GM12874 (cell line): ENCODE data around the gene TBC1D17.

Experiments used
- TF ChIP-seq, protein P1 (sequence below): IDR thresholded peaks from 2 replicates; pipeline ENCODE4 v1.5.1; 2011; ENCODE audit warnings: low read depth, mild to moderate bottlenecking, control low read depth, low read length, moderate library complexity; ENCODE audit not compliant: insufficient read depth

The TBC1D17 gene

DNA sequence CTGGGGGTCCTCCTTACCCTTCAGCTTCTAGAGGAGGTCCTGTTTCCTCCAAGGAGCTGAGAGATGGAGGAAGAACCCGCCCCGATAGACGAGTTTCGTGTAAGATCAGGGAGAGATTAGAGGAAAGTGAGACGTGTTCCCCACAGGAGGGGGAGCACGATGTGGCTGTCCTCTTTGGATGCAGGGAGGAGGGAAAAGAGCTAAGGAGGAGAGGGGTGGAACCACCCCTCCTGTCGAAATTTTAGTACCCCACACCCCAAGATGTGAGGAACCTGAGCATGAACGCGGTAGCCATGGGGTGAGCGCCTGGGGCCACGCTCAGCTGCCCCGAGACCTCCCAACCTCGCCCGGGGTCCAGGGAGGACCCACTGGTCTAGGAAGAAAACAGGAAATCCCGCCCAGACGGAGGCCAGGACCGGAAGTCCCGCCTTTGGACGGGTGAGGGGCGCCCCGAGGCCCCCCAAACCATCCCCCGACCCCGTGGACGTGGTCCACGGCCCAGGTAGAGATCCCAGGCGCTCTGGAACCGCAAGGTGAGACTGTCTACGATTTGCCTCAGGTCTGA lies 1.6 kb upstream of the TBC1D17 start:
- TF ChIP-seq, protein P1, sequence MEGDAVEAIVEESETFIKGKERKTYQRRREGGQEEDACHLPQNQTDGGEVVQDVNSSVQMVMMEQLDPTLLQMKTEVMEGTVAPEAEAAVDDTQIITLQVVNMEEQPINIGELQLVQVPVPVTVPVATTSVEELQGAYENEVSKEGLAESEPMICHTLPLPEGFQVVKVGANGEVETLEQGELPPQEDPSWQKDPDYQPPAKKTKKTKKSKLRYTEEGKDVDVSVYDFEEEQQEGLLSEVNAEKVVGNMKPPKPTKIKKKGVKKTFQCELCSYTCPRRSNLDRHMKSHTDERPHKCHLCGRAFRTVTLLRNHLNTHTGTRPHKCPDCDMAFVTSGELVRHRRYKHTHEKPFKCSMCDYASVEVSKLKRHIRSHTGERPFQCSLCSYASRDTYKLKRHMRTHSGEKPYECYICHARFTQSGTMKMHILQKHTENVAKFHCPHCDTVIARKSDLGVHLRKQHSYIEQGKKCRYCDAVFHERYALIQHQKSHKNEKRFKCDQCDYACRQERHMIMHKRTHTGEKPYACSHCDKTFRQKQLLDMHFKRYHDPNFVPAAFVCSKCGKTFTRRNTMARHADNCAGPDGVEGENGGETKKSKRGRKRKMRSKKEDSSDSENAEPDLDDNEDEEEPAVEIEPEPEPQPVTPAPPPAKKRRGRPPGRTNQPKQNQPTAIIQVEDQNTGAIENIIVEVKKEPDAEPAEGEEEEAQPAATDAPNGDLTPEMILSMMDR, result no peak

DNA sequence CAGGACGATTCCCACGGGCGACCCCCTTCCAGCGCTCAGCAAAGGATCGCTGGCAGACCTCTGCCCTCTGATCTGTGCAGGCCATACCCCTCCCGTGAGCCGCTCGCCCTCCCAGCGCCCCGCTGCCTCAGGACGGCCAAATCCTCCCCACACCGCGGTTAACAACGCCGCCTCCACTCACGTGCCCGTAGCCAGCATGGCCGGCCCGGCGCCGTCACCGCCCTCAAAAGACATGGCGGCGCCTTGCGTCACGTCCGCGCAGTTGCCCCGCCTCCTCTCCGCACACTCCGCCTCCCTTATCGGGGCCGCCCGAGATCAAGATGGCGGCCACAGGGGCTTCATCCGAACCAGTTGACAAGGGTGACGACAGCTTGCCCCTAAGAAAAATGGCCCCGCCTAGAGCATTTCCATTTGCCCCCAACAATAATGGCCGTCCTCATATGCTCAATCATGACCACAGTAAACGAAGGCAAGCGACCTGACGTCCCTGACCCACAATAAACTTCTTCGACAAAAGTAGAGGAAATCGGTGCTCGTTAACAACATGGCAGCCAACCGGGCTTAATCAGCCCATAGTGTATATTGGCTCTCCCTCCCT lies 981 bp upstream of the TBC1D17 start:
- TF ChIP-seq, protein P1, result no peak

DNA sequence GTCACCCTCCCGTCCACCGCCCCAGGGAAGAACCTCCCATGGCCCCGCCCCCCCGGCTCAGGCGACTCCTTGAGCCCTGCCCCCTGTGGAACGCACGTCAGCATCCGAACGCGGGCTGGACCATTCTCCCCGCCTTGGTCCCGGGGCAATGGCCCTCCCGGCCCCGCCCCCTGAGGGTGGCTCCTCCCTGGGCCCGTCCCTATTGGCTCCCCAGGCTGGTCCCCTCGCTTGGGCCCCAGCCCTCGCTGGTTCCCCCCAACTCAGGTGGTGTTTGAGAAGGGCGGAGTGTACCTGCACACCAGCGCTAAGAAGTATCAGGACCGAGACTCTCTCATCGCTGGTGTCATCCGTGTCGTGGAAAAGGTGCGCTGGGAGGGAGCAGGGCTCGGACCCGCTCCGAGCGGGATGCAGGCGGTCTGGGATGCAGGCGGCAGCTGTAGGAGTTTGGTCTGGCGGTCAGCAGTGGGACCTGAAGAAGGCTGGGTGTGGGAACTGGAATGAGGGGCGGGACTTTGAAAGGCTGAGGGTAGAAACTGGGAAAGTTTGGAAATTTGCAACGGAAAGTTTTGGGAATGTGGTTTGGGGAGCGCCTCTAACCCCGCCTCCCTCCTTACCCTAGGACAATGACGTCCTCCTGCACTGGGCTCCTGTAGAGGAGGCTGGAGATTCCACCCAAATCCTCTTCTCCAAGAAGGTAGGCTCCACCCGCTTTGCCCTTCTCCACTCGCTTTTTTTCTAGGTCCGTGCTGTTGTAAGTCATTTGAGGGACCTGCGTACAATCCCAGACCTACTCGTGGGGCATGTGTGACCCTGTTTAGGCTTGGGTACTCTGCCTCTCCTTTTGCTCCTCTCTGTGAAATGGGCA lies 609 bp downstream of the TBC1D17 start:
- TF ChIP-seq, protein P1, result no peak

DNA sequence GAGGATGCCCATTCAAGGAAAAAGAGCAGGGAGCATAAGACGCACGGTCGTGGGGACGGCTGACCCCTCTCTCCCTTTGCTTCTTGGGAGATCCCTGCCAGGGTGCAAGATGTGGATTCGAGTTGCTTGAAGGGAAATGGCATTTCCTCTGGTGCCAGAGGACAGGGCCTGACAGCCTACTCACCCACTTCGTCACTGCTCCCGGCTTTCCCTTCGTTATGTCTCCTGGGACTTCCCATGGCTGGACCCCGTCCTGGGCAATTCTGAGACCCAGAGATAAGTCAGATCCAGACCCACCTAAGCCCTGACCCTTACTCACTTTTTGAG lies 1.2 kb downstream of the TBC1D17 start:
- TF ChIP-seq, protein P1, result no peak

DNA sequence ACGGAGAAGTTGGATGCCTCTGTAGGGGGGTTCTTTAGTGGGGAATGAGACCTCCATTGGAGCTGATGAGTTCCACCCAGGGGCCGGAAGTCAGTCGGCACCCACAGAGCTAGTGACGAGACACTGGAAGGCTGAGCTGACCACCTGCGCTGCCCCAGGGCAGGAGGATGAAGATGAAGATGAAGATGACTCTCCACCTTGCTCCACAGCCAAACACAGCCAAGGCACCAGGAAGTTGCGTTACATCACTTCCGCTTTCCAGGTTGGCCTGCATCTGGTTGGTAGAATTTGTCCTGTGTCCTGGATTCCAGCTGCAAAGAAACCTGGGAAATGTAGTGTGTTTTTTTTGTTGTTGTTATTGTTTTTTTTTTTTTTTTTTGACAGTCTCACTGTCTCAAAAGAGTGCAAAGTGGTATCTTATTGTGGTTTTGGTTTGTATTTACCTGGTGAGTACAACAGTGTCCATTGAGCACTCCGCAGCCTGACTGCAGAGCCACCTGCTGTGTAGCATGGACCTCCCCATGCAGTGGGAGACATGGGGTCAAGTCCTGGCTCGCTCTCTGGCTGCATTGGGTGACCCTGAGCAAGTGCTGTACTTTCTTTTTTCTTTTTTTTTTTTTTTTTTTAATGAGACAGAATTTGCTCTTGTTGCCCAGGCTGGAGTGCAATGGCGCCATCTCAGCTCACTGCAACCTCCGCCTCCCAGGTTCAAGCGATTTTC lies 1.9 kb downstream of the TBC1D17 start:
- TF ChIP-seq, protein P1, result no peak

DNA sequence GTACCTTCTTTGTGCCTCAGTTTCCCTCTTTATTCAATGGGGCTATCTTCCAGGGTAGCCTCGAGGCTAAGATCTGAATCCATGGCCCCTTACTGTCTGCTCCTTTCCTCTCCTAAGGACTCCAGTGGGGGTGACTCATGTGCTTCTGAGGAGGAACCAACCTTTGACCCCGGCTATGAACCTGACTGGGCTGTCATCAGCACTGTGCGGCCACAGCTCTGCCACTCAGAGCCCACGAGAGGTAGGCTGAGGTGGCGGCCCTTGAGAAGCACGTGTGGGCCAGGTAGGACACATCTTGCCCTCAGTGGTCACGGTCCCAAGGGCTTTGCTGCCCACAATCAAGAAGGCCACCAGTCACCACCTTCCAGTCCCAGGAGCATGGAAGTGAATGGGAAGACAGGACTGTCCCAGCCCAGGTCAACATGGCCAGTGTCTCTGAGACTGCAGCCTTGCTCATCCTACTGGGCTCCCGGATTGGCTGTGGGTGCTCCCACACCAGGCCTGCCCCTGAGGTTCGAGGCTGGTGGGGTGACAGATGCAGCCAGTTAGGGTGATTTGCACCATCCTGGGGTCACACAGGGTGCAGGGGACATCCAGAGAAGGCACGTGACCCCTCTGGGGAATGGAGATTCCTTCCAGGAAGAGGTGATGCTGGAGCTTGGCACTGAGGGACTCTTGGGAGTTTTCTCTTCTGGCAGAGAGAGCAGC lies 2.8 kb downstream of the TBC1D17 start:
- TF ChIP-seq, protein P1, result no peak
